HEK293T (cell line): ENCODE data around the gene GCNA.

Source experiments
- CTCF ChIA-PET: fragments of 350-600 bp; formaldehyde crosslinking; extraction: SDS; loops from one replicate; lab custom pipeline; 2021; ENCODE audit warnings: antibody characterized with exemption, inconsistent platforms; lab: Yijun Ruan, JAX
- POLR2A ChIA-PET: fragments of 350-600 bp; formaldehyde crosslinking; extraction: SDS; loops from one replicate; lab custom pipeline; 2020; ENCODE audit warnings: antibody characterized with exemption, inconsistent platforms; lab: Yijun Ruan, JAX
- DNase-seq: peaks from one replicate; pipeline ENCODE4 v3.0.0; 2012; ENCODE audit warnings: mixed read lengths; ENCODE audit errors: extremely low spot score
- ARNT ChIP-seq: fragments of 450-650 bp; IDR thresholded peaks from 2 replicates; pipeline ENCODE4 v1.6.1; 2017; ENCODE audit warnings: mild to moderate bottlenecking
- BHLHE40 ChIP-seq: fragments of 450-650 bp; IDR thresholded peaks from 2 replicates; pipeline ENCODE4 v1.6.1; 2016; ENCODE audit warnings: mild to moderate bottlenecking, moderate library complexity, borderline replicate concordance
- CTBP1 ChIP-seq: fragments of 450-650 bp; IDR thresholded peaks from 2 replicates; pipeline ENCODE4 v1.6.1; 2016; ENCODE audit warnings: borderline replicate concordance
- ELF4 ChIP-seq: fragments of 450-650 bp; IDR thresholded peaks from 2 replicates; pipeline ENCODE4 v1.6.1; 2017; ENCODE audit warnings: antibody characterized with exemption
- FOXA1 ChIP-seq: fragments of 450-650 bp; IDR thresholded peaks from 2 replicates; pipeline ENCODE4 v1.6.1; 2016; ENCODE audit warnings: mild to moderate bottlenecking
- FOXK2 ChIP-seq: fragments of 450-650 bp; IDR thresholded peaks from 2 replicates; pipeline ENCODE4 v1.6.1; 2016; ENCODE audit warnings: mild to moderate bottlenecking
- FOXM1 ChIP-seq: fragments of 450-650 bp; IDR thresholded peaks from 2 replicates; pipeline ENCODE4 v1.6.1; 2017; ENCODE audit warnings: mild to moderate bottlenecking, borderline replicate concordance
- HDGF ChIP-seq: fragments of 450-650 bp; IDR thresholded peaks from 2 replicates; pipeline ENCODE4 v1.6.1; 2017; ENCODE audit warnings: antibody characterized with exemption, borderline replicate concordance
- L3MBTL2 ChIP-seq: fragments of 450-650 bp; conservative IDR thresholded peaks from 2 replicates; pipeline ENCODE4 v1.6.1; 2016; ENCODE audit warnings: mild to moderate bottlenecking
- LEF1 ChIP-seq: fragments of 450-650 bp; IDR thresholded peaks from 2 replicates; pipeline ENCODE4 v1.6.1; 2017; ENCODE audit warnings: mild to moderate bottlenecking, borderline replicate concordance
- NFRKB ChIP-seq: fragments of 450-650 bp; IDR thresholded peaks from 2 replicates; pipeline ENCODE4 v1.6.1; 2016; ENCODE audit warnings: mild to moderate bottlenecking, moderate library complexity
- PKNOX1 ChIP-seq: fragments of 450-650 bp; IDR thresholded peaks from 2 replicates; pipeline ENCODE4 v1.6.1; 2016
- SP1 ChIP-seq: fragments of 450-650 bp; IDR thresholded peaks from 2 replicates; pipeline ENCODE4 v1.6.1; 2017
- SUZ12 ChIP-seq: fragments of 450-650 bp; IDR thresholded peaks from 2 replicates; pipeline ENCODE4 v1.6.1; 2016; ENCODE audit warnings: mild to moderate bottlenecking
- TARDBP ChIP-seq: fragments of 450-650 bp; IDR thresholded peaks from 2 replicates; pipeline ENCODE4 v1.6.1; 2016
- ZNF384 ChIP-seq: fragments of 450-650 bp; IDR thresholded peaks from 2 replicates; pipeline ENCODE4 v1.6.1; 2016

Gene GCNA

GRCh38 chrX:71533851-71534561 is 44.2 kb upstream of the GCNA start:
- DNase-seq, result peak; percentile 20
- ChIA-PET POLR2A (interaction anchor here (1.1 to 4.6 kb wide), 7 partner anchors 10 to 251 kb away, joined by 3 to 41 read pairs (median 6); partner anchors contain the start of genes NONO and TAF1), CTCF (no interaction called here)
- TF ChIP-seq SP1 (no peak), PKNOX1 (no peak), ARNT (no peak), FOXA1 (no peak), NFRKB (no peak), FOXK2 (no peak), ELF4 (no peak), L3MBTL2 (no peak), SUZ12 (no peak), ZNF384 (no peak), TARDBP (no peak), LEF1 (no peak), HDGF (no peak), FOXM1 (no peak), BHLHE40 (no peak)

GRCh38 chrX:71534773-71535544 is 43.3 kb upstream of the GCNA start:
- ChIA-PET CTCF (no interaction called here), POLR2A (interaction anchor here (1.4 to 4.6 kb wide), 4 partner anchors 10 to 252 kb away, joined by 5 to 41 read pairs (median 31); partner anchors contain the start of gene NONO)
- TF ChIP-seq HDGF (no peak), ZNF384 (0 out of 2 replicates have a peak, but pooled peaks have one; percentile 9)
- no peak for DNase-seq

GRCh38 chrX:71536285-71536684 is 42.0 kb upstream of the GCNA start:
- ChIA-PET CTCF (no interaction called here), POLR2A (no interaction called here)
- no peak for TF ChIP-seq FOXK2
- no peak for TF ChIP-seq SP1
- no peak for TF ChIP-seq LEF1
- TF ChIP-seq TARDBP, result no peak
- no peak for TF ChIP-seq ELF4
- no peak for TF ChIP-seq CTBP1
- TF ChIP-seq NFRKB, result no peak
- no peak for TF ChIP-seq ARNT
- no peak for TF ChIP-seq SUZ12
- TF ChIP-seq FOXM1, result no peak
- TF ChIP-seq PKNOX1, result no peak
- TF ChIP-seq ZNF384, result no peak
- TF ChIP-seq FOXA1, result no peak
- no peak for TF ChIP-seq BHLHE40
- no peak for DNase-seq

GRCh38 chrX:71537743-71538142 is 40.5 kb upstream of the GCNA start:
- ChIA-PET POLR2A (no interaction called here), CTCF (no interaction called here)
- no peak for DNase-seq
- no peak for TF ChIP-seq SUZ12
- TF ChIP-seq NFRKB, result no peak
- TF ChIP-seq FOXK2, result no peak
- no peak for TF ChIP-seq L3MBTL2
- no peak for TF ChIP-seq CTBP1

GRCh38 chrX:71540801-71541200 is 37.4 kb upstream of the GCNA start:
- ChIA-PET CTCF (no interaction called here), POLR2A (interaction anchor here (0.9 kb wide), 1 partner anchor 8 kb away, joined by 4 read pairs; the partner anchor contains the start of gene OGT)
- DNase-seq, result no peak
- TF ChIP-seq ELF4, result no peak
- no peak for TF ChIP-seq BHLHE40
- no peak for TF ChIP-seq ARNT
- no peak for TF ChIP-seq FOXK2
- no peak for TF ChIP-seq CTBP1
- no peak for TF ChIP-seq HDGF
- TF ChIP-seq SP1, result no peak
- no peak for TF ChIP-seq L3MBTL2
- TF ChIP-seq LEF1, result no peak
- no peak for TF ChIP-seq TARDBP
- TF ChIP-seq FOXM1, result no peak
- no peak for TF ChIP-seq ZNF384
- no peak for TF ChIP-seq PKNOX1
